Right atrium auricular region (tissue), 2 donors: ENCODE measurements around the gene SARDH. TPM values are rescaled to one million over a fixed set of nuclear protein-coding genes. Genes with fewer than 3 reads are reported as not detected.

Experiments
- DNase-seq: peaks from one replicate; pipeline ENCODE4 v3.0.0-alpha.2; 2019; ENCODE audit warnings: low spot score
- H3K27ac ChIP-seq, 2 donors: fragments of 200-600 bp; sonication (generic); 1 replicate in 1 of 2; 2 replicates in 1 of 2; pipeline ENCODE4 v1.5.1; 2016 to 2019
- H3K27me3 ChIP-seq, 2 donors: fragments of 200-600 bp; sonication (generic); one replicate each; pipeline versions ENCODE4 v1.5.1 to v1.6.0; 2017 to 2019
- H3K36me3 ChIP-seq: fragments of 200-600 bp; sonication (generic); one replicate; pipeline ENCODE4 v1.5.1; 2016
- H3K4me1 ChIP-seq, 2 donors: fragments of 200-600 bp; sonication (generic); one replicate each; pipeline versions ENCODE4 v1.5.1 to v1.6.0; 2017 to 2019
- H3K4me3 ChIP-seq, 2 donors: fragments of 200-600 bp; sonication (generic); 1 replicate in 1 of 2; 2 replicates in 1 of 2; pipeline ENCODE4 v1.5.1; 2017 to 2019; ENCODE audit warnings: mild to moderate bottlenecking in 1 of 2, moderate library complexity in 1 of 2
- H3K9me3 ChIP-seq, 2 donors: fragments of 200-600 bp; sonication (generic); one replicate each; pipeline ENCODE4 v1.5.1; 2019
- total RNA-seq, 2 donors: library from RNA; depleted of rRNA; stranded (reverse); fragments of >200 nt; gene quantifications; one replicate each; pipeline ENCODE4 v1.1.0, GENCODE V29; 2016
- TF ChIP-seq, protein P1 (sequence below), 2 donors: fragments of 200-600 bp; sonication (generic); IDR thresholded peaks; one replicate each; pipeline ENCODE4 v1.5.1; 2019; ENCODE audit warnings: antibody characterized with exemption in 2 of 2

The SARDH gene
- total RNA-seq, 2 donors from 2014 or later = 0.63 to 0.94 TPM

DNA sequence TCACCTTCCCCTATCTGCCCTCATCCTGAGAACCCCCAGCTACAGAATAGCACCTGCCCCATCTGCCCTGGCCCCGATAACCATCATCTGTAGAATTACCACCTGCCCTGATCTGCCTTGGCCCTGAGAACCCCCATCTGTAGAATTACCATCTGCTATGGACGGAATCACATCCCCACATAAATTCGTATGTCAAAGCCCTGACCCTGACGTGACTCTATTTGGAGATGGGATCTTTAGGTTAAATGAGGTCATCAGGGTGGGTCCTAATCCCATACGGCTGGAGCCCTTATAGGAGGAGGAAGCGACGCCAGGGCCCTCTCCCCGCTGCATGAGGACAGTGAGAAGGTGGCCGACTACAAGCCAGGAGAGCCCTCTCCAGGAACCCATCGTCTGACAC is 32.6 kb downstream of the SARDH start:
- no peak overlapping the region for H3K27ac ChIP-seq
- H3K9me3 ChIP-seq = no peaks in the 10 kb centered on the region
- no peak for DNase-seq
- TF ChIP-seq, protein P1, sequence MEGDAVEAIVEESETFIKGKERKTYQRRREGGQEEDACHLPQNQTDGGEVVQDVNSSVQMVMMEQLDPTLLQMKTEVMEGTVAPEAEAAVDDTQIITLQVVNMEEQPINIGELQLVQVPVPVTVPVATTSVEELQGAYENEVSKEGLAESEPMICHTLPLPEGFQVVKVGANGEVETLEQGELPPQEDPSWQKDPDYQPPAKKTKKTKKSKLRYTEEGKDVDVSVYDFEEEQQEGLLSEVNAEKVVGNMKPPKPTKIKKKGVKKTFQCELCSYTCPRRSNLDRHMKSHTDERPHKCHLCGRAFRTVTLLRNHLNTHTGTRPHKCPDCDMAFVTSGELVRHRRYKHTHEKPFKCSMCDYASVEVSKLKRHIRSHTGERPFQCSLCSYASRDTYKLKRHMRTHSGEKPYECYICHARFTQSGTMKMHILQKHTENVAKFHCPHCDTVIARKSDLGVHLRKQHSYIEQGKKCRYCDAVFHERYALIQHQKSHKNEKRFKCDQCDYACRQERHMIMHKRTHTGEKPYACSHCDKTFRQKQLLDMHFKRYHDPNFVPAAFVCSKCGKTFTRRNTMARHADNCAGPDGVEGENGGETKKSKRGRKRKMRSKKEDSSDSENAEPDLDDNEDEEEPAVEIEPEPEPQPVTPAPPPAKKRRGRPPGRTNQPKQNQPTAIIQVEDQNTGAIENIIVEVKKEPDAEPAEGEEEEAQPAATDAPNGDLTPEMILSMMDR (IDR thresholded peaks at IDR 0.05) = no peak
- no peaks in the 10 kb centered on the region for H3K36me3 ChIP-seq
- H3K27me3 ChIP-seq = no peaks in the 10 kb centered on the region
- H3K4me3 ChIP-seq = no peak overlapping the region
- peaks cover 0 to 23% of the 10 kb centered on the region in 2 donors for H3K4me1 ChIP-seq

DNA sequence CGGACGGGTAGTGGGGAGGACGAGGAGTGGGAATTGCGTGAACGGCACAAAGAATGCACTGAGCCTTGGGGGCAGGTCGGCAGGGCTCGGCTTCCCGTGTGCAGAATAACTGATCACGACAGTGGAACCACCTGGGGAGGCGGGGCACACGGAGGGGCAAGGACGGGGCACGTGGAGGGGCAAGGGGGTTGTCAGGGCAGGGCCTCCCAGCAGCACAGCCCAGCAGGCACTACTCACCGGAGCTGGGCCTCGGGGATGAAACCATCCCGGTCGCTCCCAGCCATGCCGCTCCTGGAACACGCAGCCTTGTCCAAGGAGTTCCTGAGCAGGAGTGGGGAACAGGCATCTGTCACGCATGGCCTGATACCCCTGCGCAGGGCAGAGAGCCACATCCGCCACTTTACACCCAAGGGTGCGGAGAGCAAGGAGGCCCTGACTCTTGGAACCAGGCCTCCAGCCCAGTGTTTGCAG is 33.4 kb downstream of the SARDH start:
- Histone ChIP-seq H3K27me3 (no peaks in the 10 kb centered on the region), H3K27ac (no peak overlapping the region), H3K4me3 (no peak overlapping the region), H3K4me1 (peaks cover 0 to 23% of the 10 kb centered on the region in 2 donors), H3K9me3 (no peaks in the 10 kb centered on the region), H3K36me3 (no peaks in the 10 kb centered on the region)
- TF ChIP-seq, protein P1 (IDR thresholded peaks at IDR 0.05) = no peak
- DNase-seq = no peak

DNA sequence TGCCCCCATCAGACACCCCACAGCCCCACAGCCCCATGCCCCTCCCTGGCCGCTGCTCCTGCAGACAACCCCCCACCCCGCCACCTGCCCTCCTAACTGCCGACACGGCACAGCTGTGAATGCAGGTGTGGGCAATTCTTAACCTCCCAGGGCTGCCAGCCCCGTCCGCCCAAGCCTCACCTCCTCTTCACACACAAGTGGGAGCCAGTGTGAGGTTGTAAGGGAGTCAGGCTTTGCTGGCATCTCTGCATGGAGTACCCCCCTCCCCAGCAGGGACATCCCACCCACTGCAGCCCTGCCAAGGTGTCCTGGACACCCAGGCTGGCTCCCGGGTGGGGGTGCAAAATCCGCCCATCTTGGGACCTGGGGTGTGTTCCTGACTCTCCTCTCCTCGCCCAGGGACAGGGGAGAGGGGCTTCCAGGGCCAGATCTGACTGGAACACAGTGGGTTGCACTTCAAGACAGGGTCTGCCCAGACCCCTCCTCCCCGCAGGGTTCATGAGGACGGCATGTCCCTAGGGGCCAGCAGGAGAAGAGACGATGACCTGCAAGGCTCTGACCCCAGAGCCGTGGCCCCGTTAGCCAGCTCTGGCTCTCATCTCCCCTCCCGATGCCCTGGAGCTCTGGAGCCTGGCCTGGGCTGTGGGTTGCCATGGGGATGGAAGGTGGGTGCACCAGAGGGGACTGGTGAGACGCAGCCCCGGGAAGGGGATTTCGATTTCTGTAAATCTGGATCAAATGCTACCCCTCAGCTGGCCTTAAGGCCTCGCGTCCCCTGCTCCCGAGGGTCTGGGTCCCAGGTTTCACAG is 34.4 kb downstream of the SARDH start:
- Histone ChIP-seq H3K36me3 (no peaks in the 10 kb centered on the region), H3K4me3 (no peak overlapping the region), H3K4me1 (peaks cover 0 to 23% of the 10 kb centered on the region in 2 donors), H3K27me3 (no peaks in the 10 kb centered on the region), H3K9me3 (no peaks in the 10 kb centered on the region), H3K27ac (no peak overlapping the region)
- TF ChIP-seq, protein P1 (IDR thresholded peaks at IDR 0.05) = no peak
- no peak for DNase-seq

DNA sequence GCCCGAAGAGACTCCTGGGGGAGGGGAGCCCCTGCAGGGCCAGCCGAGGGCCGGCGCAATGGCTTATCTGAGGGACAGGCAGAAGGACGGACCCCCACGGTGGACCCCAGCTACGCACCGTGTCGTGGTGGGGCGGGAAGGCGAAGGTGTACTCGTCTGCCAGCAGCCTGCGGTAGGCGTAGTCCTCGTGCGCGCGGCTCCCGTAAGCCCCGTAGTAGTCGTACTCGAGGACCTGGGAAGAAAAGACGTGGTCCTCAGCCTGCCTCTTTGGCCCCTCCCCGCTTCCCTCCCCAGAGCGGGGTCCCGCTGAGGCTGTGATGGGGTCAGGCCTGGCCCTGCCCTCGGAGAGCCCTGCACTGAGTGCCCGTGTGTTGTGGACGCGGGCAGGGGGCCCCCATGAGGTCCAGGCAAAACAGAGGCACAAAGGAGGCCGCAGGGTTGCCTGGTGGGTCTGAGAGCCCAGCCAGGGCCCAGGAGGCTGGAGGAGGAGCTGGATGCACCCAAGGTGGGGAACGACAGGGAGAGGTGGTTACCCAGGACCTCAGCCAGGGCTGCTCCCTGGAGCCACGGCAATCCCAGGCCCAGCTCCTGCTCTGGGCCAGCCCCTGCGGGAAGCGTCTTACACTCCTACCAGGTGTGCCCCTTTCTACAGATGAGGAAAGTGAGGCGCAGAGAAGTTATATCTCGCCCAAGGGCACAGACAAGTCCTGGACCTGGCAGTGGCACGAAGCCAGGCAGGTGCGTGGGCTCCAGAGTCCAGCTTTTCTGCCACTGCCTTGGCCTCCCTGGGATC is 35.2 kb downstream of the SARDH start:
- DNase-seq = no peak
- H3K9me3 ChIP-seq = no peaks in the 10 kb centered on the region

DNA sequence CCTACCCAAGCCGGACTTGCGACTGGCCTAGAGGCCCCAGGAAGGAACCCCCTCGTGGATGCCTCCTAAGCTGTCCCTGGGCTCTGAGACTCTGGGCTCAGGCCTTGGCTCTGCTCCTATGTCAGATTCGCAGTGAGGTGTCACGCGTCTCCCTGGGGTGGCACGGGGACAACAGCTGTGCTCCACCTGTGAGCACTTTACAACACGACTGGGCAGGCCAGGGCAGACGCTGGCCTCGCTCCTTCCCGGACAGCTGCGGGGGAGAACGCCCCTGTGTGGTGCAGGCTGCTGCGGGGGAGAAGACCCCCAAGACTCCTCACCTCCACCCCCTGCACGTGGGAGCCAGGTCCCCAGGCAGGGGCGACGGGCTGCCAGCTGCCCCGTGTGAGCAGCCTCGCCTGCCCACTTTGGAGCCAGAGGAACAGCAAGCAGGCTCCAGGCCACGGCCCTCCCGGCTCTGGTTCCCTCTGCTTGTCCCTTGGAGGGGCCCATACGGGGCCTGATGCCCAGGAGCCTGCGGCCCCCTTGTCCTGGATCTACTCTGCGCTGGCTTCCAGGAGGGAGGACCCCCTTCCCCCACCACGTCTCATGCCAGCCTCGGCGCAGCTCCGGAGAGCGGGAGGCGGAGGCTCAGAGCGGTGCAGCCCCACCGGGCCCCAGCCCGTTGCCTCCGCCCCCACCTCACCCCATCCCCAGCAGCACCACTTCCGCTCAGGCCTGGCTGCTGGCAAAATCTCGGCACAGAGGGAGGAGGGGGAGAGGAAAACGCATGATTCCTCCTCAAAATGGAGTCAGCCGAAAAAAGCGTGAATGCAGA is 36.0 kb downstream of the SARDH start:
- Histone ChIP-seq H3K4me3 (peak overlapping the region; percentile 11 to 41), H3K27me3 (no peaks in the 10 kb centered on the region), H3K9me3 (no peaks in the 10 kb centered on the region), H3K4me1 (peaks cover 0 to 14% of the 10 kb centered on the region in 2 donors), H3K36me3 (no peaks in the 10 kb centered on the region), H3K27ac (peak overlapping the region in 1 of 2 donors; percentile 14)
- TF ChIP-seq, protein P1 (IDR thresholded peaks at IDR 0.05) = no peak
- DNase-seq = no peak

More for the DNA sequence above, 35.2 kb downstream of the SARDH start:
- peak overlapping the region; percentile 11 to 41 for H3K4me3 ChIP-seq
- H3K27ac ChIP-seq = peak overlapping the region in 1 of 2 donors; percentile 14
- TF ChIP-seq, protein P1 (IDR thresholded peaks at IDR 0.05) = no peak
- H3K27me3 ChIP-seq = no peaks in the 10 kb centered on the region
- H3K36me3 ChIP-seq = no peaks in the 10 kb centered on the region
- H3K4me1 ChIP-seq = peaks cover 0 to 22% of the 10 kb centered on the region in 2 donors
